Measurements from ENCODE around the gene SFT2D1. TPM values are rescaled to one million over a fixed set of nuclear protein-coding genes. Genes with fewer than 3 reads are reported as not detected.

SFT2D1 gene
- polyA plus RNA-seq, 4 donors, result 67.9 to 80.0 (median 77.2) TPM

DNA sequence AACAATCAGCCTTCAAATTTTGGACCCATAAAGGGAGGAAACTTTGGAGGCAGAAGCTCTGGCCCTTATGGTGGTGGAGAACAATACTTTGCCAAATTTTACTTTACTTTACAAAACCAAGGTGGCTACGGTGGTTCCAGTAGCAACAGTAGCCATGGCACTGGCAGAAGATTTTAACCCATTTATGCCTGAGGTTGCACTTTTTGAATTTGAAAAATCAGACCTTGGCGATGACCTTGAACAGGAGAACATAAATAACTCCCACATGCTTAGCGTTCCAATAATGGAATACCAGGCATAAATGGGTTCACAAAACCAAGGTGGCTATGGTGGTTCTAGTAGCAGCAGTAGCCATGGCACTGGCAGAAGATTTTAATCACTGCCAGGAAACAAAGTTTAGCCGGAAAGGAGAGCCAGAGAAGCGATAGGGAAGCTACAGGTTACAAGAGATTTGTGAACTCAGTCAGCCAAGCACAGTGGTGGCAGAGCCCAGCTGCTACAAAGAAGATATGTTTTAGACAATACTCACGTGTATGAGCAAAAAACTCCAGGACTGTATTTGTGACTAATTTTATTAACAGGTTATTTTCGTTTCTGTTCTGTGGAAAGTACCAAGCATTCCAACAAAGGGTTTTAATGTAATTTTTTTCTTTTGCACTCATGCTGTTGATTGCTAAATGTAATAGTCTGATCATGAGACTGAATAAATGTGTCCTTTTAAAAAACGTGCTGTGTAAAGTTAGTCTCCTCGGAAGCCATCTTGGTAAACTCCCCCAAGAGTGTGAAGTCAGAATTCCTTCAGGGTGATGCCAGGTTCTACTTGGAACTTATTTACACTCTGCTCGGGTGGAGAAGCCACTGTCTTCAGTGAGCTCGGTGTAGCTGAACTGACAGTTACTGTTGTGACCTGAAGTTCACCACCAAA lies 6.7 kb downstream of the SFT2D1 start:
- no peak for DNase-seq (ENCODE audit: low read depth in 4 of 4, low spot score in 3 of 4)

DNA sequence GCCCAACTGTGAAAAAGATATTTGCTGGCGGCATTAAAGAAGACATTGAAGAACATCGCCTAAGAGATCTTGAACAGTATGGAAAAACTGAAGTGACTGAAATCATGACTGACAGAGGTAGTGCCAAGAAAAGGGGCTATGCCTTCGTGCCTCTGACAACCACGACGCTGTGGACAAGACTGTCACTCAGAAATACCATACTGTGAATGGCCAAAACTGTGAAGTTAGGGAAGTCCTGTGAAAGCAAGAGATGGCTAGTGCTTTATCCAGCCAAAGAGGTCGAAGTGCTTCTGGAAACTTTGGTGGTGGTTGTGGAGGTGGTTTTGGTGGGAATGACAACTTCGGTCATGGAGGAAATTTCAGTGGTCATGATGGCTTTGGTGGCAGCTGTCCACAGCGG lies 7.5 kb downstream of the SFT2D1 start:
- DNase-seq (ENCODE audit: low read depth in 4 of 4, low spot score in 3 of 4), result no peak

DNA sequence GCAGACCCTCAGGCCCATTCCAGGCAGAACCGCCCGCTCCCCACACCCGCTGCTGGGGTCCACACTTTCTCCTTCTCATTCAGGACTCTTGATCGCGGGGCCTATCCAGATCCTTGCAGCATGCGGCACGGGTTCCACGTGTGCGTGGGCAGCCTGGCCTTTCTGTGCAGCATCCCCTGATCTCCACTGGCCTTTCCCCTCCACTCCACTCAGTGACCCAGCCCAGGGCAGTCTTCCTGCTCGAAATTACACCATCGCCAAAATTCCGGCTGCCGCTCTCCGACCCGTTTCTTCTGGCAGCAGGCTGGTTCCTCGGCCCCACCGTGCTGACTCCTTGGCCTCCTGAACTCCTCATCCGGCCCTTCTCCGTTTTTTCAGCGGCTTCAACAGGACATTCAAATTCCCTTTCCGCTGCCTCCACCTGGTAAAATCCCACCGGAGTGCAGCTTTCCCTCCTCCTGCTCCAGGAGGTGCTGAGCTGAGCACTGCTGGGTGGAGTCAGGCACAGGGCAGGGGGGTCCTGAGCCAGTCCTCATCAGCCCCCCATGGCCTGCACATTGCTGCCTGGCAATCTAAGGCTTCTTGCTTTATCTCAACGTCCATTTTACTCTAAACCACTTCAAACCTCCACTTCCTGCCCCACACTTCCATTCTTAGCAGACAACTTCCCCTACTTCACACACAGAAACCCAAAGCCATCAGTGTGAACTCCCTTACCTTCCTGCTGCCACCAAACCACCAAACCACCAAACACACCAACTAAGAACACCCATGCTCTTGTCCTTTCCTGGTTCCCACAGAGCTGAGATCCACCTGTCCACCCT lies 9.0 kb downstream of the SFT2D1 start:
- no peak for DNase-seq (ENCODE audit: low read depth in 4 of 4, low spot score in 3 of 4)

DNA sequence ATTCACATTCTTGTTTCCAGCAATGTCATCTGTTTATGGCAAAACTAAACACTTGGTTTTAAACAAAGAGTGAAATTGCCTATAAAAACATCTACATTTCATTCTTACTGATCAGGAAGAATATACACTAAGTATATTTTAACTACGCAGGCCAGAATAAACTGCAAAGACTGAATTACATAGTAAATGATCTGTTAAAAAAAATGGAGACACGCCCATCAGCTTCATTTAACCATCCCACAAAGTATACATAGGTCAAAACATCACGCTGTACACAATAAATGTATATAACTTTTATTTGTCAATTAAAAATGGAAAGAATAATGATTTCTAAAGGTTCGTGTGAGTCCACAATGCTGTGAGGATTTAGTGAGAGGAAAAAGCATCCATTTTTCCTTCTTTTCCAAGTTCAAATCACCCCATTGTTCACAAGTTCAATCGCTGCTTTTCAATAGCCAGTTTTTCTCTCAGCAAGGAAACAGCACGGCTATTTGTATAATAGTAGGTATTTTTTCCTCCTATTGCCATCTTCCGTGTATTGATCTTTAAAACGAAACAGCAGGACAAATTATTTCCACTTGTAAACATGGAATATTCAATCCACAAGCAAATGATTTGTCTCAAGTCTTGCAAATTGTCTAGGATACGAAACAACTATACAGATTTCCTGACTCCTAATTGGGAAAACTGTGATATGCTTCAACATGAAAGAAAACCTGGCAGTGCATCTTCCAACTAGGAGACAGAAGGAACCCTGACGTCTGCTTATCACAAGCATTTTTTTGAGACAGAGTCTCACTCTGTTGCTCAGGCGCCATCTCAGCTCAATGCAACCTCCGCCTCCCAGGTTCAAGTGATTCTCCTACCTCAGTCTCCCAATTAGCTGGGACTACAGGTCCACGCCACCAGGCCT lies 10.6 kb downstream of the SFT2D1 start:
- DNase-seq (ENCODE audit: low read depth in 4 of 4, low spot score in 3 of 4), result no peak

DNA sequence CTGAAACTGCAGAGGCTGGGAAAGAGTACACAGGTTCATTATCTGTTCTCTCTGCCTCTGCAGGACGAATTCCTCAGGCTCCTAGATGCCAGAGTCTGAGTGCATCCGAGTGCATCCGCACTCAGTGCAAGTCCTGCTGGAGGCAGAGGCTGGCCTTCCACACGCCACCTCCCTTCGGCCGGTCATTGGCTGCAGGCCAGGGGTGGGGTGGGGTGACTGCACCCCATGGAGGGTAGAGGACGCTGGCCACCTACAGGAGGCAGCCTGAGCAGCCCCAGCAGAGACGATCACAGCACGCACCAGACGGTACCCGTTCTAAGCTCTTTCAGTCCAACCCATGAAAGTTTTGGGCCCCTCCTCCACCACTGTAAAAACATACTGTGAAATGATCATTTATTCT lies 11.7 kb downstream of the SFT2D1 start:
- DNase-seq (ENCODE audit: low read depth in 4 of 4, low spot score in 3 of 4), result no peak

DNA sequence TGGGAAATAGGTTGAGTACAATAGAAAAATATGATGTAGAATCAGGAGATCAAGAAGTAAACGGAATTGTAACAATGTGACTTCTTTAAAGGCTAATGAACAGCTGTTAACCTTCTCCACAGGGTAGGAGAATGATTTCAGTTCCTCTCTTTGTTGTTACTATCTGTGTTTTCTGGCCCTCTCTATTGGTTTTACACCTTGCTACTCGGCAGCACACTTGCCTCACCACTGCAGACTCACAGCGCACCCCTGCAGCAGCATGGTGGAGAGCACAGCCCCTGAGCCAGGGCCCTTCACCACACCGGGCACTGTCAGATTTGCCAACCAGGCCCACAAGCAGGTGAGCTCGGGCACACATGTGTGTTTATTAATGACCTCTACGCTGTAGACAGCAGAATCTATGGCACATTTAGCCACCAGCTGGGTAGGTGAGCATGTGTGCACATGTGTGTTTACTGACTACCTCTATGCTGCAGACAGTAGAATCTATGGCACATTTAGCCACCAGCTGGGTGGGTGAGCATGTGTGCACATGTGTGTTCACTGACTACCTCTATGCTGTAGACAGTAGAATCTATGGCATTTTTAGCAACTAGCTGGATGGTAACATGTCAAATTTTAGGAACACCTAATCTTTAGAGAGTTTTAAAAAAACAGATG lies 16.8 kb downstream of the SFT2D1 start:
- DNase-seq (ENCODE audit: low read depth in 4 of 4, low spot score in 3 of 4), result no peak

DNA sequence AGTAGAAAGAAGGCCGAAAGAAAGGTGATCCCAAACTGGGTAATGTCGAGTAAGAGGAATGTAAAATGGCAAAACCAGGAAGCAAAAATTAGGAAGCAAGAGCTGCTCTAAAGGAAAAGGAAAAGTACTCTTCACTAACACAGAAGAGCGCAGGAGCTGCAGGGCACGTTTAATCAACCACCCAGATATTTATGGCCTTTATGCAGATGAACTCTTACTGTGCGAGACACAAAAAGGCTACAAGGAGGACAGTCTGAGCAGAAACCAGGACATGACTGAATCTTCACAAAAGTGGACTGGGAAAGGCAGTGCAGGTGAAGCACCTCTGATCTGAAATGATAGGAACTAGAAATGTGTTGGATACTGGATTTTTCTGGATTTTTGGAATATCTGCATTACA lies 18.9 kb downstream of the SFT2D1 start:
- no peak for DNase-seq (ENCODE audit: low read depth in 4 of 4, low spot score in 3 of 4)

DNA sequence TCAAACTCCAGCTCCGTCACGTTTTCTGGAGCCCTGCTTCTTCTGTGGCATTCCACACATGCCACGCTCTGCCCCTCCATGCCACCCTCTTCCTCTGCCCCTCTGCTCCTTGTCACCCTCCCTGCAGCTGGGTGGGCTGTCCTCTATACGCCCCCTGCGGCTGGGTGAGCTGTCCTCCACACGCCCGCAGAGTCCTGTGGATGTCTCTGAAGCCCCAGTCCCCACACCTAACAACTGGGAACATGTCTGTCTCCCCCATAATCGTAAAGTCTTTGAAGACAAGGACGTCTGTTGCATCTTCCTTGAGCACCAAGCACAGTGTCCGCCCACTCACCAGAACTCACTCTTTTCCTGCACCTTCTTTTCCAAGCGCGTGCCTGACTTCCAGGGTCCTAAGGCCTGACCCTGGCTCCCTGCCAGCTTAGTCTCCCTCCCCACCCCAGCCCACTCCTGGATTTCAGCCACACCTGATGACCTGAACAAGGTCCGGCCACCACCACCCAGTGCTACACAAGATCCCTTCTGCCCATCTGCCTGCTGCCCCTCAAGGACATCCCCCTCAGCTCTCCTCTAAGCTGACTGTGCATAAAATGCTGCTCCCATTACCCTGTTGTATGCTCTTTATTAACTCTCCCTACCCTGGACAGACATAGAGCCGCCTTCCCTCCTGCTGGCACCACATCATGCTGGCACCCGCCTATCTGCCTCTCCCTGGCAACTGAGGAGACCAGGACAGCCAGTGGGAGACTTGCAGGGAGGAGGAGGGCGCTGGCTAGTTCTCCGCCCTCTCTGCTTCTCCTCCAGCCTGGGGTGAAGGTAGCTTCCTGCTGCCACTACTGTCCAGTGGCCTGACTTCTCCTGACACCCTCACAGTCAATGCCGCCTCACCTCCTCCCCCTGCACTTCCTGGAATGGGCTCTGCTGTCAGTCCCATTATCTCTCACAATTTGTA lies 23.4 kb downstream of the SFT2D1 start:
- no peak for DNase-seq (ENCODE audit: low read depth in 4 of 4, low spot score in 3 of 4)

DNA sequence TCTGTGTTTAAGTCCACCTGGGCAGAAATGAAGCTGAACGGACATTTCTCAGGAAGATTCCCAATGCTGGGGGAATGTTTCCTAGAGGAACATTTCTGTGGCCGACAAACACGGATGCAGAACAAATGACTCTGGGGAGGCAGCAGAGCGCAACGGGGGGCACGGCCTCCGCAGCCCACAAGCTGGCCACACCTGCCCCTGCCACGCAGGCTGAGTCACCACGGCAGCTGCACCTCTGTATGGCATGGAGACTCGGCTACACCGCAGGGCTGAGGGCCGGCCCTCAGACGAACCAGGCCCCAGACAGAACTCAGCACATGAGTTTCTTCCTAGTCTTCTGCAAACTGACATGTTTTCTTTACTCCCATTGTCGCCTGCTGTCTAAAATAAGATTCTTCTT lies 24.1 kb downstream of the SFT2D1 start:
- DNase-seq (ENCODE audit: low read depth in 4 of 4, low spot score in 3 of 4), result no peak

DNA sequence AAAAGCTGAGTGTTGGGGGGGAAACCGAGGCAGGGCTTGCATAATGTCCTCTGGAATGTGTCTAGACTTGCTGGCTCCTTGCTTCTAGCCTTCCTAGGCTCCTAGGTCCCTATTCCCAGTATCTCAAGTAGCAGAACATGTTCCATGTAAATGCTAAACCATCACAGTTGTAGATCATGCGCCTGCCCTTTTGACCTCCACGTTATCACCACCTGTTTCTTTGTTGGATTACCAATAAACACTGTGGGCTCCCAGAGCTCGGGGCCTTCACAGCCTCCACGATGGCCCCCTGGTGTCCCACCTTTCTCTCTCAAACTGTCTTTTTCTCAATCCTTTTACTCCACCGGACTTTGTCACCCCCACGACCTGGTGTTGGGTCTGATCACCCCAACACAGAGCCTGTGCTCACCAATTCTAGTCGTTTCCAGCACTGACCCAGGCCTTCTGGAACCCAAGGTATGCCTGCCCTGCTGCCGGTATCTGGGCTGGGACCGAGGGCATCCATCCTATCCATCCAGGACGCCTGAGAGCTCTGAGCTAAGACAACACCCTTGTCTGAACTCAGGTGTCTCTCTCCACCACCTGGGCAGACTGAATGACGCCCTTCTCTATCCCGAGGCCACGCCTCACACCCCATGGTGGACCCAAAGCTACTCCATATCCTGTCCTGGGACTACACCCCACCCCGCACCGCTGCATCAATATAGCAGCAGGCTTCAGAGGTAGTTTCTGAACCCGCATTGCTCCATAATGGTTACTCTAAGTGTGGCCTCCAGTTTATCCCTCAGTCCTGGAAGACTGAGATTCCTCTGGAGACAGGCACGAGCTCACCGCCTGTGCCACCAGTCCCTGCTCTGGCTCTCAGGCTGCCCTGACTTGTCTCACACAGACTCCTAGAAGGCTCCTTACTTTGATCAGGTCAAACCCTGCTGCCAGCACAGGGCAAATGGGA lies 24.8 kb downstream of the SFT2D1 start:
- no peak for DNase-seq (ENCODE audit: low read depth in 4 of 4, low spot score in 3 of 4)

DNA sequence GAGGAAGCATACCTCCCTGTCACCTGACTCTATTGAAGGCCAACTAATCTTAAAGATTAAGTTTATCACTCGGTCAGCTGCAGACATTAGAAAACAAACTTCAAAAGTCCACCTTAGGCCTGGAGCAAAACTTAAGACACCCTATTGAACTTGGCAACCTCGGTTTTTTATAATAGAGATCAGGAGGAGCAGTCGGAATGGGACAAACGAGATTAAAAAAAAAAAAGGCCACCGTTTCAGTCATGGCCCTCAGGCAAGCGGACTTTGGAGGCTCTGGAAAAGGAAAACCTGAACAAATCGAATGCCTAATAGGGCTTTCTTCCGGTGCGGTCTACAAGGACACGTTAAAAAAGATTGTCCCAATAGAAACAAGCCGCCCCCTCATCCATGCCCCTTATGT lies 26.9 kb downstream of the SFT2D1 start:
- no peak for DNase-seq (ENCODE audit: low read depth in 4 of 4, low spot score in 3 of 4)

DNA sequence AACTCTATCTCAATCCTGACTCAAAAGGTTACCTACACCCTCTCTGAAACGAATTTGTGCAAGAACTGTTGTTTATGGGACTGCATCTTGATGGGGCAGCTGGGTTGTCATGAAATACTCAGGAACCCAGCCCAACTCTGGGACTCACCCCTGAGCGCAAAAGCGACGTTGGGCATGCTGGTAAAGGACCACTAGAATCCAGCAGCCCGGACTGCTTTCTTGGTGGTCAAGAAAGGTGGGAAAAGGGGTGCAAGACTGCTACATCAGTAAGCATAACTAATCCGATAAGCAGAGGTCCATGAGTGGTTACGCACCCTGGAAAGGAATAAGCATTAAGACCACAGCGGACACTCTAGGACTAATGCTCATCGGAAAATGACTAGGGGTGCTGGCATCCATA lies 27.9 kb downstream of the SFT2D1 start:
- DNase-seq (ENCODE audit: low read depth in 4 of 4, low spot score in 3 of 4), result no peak

DNA sequence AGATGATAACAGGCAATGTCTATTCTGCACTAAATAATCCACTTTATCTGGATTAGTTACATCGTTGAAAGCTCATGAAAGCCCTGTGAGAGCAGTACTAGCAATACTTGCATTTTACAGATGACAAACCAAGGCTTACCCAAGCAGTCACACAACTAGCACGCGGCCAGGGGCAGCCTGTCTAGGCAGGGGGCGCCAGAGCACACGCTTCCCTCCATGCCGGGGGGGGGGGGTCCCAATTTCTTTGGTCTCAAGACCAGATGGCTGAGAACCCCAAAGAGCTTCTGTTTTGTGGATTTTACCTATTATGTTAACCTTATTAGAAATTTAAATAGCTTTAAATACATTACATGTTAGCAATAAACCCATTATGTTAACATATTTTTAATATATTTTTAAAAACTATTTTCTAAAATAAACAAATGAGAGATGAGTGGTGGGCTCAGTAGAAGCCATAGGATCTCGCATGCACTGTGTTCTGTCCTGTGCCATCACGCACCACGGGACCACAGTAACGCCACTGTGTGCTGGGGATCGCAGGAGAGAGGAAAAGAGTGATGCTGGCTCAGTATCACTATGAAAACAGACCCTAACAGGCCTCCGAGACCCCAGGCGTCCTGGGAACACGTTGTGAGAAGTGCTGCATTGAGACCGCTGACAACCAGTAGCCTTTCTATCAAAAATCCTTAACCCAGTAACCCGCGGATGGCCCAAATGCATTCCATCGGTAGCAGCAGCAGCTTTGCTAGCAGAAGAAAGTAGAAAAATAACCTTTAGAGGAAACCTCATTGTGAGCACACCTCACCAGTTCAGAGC lies 28.9 kb downstream of the SFT2D1 start:
- no peak for DNase-seq (ENCODE audit: low read depth in 4 of 4, low spot score in 3 of 4)

DNA sequence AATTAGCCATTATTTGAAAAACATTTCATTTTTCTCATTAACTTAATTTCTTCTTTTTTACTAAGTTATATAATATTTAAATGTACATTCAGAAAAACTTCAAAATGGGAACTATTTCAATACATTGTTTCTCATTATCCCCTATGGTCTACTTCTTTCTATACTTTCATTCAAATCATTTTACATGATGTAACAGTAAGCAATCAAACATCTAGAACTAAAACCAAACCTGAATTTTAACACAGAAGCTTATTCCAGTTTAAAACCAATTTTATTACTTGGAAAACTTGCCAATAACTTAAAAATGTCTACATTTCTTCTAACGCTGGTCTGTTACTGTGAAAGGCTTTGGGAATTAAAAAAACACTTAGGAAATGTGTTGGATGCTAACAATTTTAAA lies 29.5 kb downstream of the SFT2D1 start:
- no peak for DNase-seq (ENCODE audit: low read depth in 4 of 4, low spot score in 3 of 4)

DNA sequence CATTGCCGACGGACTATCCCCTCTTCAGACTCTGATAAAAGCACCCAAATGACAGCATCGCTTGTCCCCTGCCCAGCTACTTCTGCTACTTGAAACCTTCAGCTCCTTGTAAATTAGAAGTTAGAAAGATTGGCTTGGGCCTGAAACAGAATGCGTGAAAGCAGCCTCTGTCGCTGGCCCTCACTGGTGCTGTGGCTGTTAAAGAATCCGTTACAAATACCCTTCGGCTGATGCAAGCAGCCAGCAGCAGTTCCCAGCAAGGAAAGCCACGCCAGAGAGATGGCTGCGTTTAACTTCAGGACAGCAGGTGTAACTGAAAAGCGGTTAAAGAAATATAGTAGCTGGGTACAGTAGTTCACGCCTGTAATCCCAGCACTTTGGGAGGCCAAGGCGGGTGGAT lies 31.7 kb downstream of the SFT2D1 start:
- no peak for DNase-seq (ENCODE audit: low read depth in 4 of 4, low spot score in 3 of 4)

DNA sequence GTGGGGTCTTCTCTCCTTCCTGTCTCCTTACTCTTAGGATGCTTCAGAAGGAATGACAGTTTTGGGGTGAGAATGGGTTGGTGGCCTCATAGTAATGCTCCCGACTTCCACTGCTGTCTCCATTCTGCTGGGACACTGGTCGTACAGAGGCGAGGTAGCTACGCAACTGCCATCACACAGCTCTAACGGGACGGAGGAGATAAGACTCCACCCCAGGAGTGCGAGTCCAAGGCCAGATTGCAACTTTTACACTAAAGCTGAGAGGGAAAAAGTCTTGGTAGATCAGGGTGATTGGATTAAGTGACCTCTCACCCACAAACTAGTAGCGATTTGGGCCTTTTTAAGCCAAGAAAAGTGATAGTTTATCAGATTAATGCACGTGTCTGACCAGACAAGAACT lies 32.4 kb downstream of the SFT2D1 start:
- no peak for DNase-seq (ENCODE audit: low read depth in 4 of 4, low spot score in 3 of 4)

Data from right renal pelvis (tissue), 4 donors.